Naive B cell (primary cell): Measurements from ENCODE around the gene TFDP1. TPM values are rescaled to one million over a fixed set of nuclear protein-coding genes. Genes with fewer than 3 reads are reported as not detected.
"Not testable (repeated sequence)": the region's sequence is repeated elsewhere in the genome, so short reads cannot be mapped to it uniquely, and the experiment has no call there.

ENCODE experiments used
- ATAC-seq, 2 donors: fragments of 150-1000 bp; cut with Tn5 transposase; 2 replicates each; pipeline ENCODE4 v1.10.0; 2021; ENCODE audit warnings: low read depth in 2 of 2, mild to moderate bottlenecking in 2 of 2, moderate library complexity in 2 of 2
- DNase-seq: peaks from one replicate; pipeline ENCODE4 v3.0.0; 2022
- H3K27ac Mint-ChIP-seq, 6 donors: one replicate each; pipeline ENCODE4 v1.8.0; 2020 to 2022; ENCODE audit warnings: mild to moderate bottlenecking in 6 of 6, mixed read lengths in 6 of 6, moderate library complexity in 5 of 6, inconsistent platforms in 2 of 6
- H3K27me3 Mint-ChIP-seq, 3 donors: one replicate each; pipeline ENCODE4 v1.8.0; 2021 to 2022; ENCODE audit warnings: mixed read lengths in 3 of 3, mild to moderate bottlenecking in 1 of 3
- H3K36me3 Mint-ChIP-seq, 2 donors: one replicate each; pipeline ENCODE4 v1.8.0; 2020 to 2022; ENCODE audit warnings: mixed read lengths in 2 of 2, inconsistent platforms in 1 of 2, mild to moderate bottlenecking in 1 of 2
- H3K4me1 Mint-ChIP-seq, 3 donors: one replicate each; pipeline ENCODE4 v1.8.0; 2020 to 2022; ENCODE audit warnings: mixed read lengths in 3 of 3, inconsistent platforms in 1 of 3, mild to moderate bottlenecking in 1 of 3, moderate library complexity in 1 of 3
- H3K4me3 Mint-ChIP-seq, 8 donors: one replicate each; pipeline ENCODE4 v1.8.0; 2020 to 2022; ENCODE audit warnings: mild to moderate bottlenecking in 8 of 8, mixed read lengths in 8 of 8, moderate library complexity in 8 of 8, inconsistent platforms in 2 of 8
- H3K9me3 Mint-ChIP-seq, 7 donors: one replicate each; pipeline ENCODE4 v1.8.0; 2020 to 2022; ENCODE audit warnings: mixed read lengths in 7 of 7, mild to moderate bottlenecking in 5 of 7, inconsistent platforms in 2 of 7, moderate library complexity in 1 of 7
- polyA plus RNA-seq, 6 donors: library from polyadenylated mRNA; unstranded; fragments of 300-500 nt; fragmentation: Illumina TruSeq; gene quantifications; one replicate each; pipeline ENCODE4 v1.2.3, GENCODE V29; 2021; ENCODE audit warnings: low read depth in 6 of 6

Gene TFDP1
- polyA plus RNA-seq, 6 donors from 2014 or later = 25.3 to 70.8 (median 42.4) TPM

DNA sequence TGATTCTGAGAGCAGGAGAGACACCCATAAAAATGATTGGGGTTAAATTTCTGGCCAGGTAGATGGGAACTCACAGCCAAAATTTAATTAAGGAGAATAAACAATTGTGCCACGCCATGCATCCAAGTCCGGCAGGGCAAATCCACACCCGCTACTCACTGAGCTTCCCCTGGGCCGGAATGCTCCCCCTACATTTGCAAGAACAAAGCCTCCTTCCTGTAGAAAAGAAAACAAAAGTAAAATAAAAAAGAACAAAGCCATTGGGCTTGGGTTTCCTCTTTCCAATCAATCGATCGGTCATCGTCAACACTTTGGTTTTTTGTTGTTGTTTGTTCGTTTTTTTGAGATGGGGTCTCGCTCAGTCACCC is 30.2 kb upstream of the TFDP1 start:
- no peaks in the 10 kb centered on the region for H3K9me3 Mint-ChIP-seq
- no peak overlapping the region for H3K27ac Mint-ChIP-seq
- H3K4me3 Mint-ChIP-seq = no peak overlapping the region
- peaks cover 11 to 22% of the 10 kb centered on the region in 2 donors for H3K36me3 Mint-ChIP-seq
- H3K27me3 Mint-ChIP-seq = no peaks in the 10 kb centered on the region
- DNase-seq (no peak), ATAC-seq (no peak)
- H3K4me1 Mint-ChIP-seq = peaks cover 11 to 20% (median 15%) of the 10 kb centered on the region in 3 donors

GRCh38 chr13:113555141-113555540 is 29.4 kb upstream of the TFDP1 start:
- Mint-ChIP-seq H3K4me3 (no peak overlapping the region), H3K27me3 (no peaks in the 10 kb centered on the region), H3K27ac (no peak overlapping the region), H3K4me1 (peaks cover 11 to 20% (median 15%) of the 10 kb centered on the region in 3 donors), H3K9me3 (no peaks in the 10 kb centered on the region), H3K36me3 (peaks cover 11 to 22% of the 10 kb centered on the region in 2 donors)
- DNase-seq (no peak), ATAC-seq (no peak)

GRCh38 chr13:113557013-113557412 is 27.5 kb upstream of the TFDP1 start:
- no peak for ATAC-seq
- no peak for DNase-seq
- peaks cover 11 to 20% (median 15%) of the 10 kb centered on the region in 3 donors for H3K4me1 Mint-ChIP-seq
- peak overlapping the region in 2 of 8 donors; percentile 30 to 45 for H3K4me3 Mint-ChIP-seq
- no peaks in the 10 kb centered on the region for H3K9me3 Mint-ChIP-seq
- H3K36me3 Mint-ChIP-seq = peaks cover 5 to 11% of the 10 kb centered on the region in 2 donors
- no peaks in the 10 kb centered on the region for H3K27me3 Mint-ChIP-seq
- peak overlapping the region in 2 of 6 donors; percentile 31 to 71 for H3K27ac Mint-ChIP-seq

- H3K4me3 Mint-ChIP-seq = no peak overlapping the region
- ATAC-seq = no peak
- peaks cover 0 to under 1% of the 10 kb centered on the region in 2 donors for H3K36me3 Mint-ChIP-seq
- H3K27me3 Mint-ChIP-seq = peaks cover 0 to 4% (median 0%) of the 10 kb centered on the region in 3 donors
- no peak for DNase-seq
- H3K4me1 Mint-ChIP-seq = peaks cover 12 to 21% (median 17%) of the 10 kb centered on the region in 3 donors
- no peaks in the 10 kb centered on the region for H3K9me3 Mint-ChIP-seq
- peak overlapping the region in 1 of 6 donors; percentile 29 for H3K27ac Mint-ChIP-seq
Observed at GRCh38 chr13:113558461-113558860, 26.1 kb upstream of the TFDP1 start.

GRCh38 chr13:113559061-113559460 is 25.5 kb upstream of the TFDP1 start:
- no peaks in the 10 kb centered on the region for H3K36me3 Mint-ChIP-seq
- peaks cover 12 to 21% (median 17%) of the 10 kb centered on the region in 3 donors for H3K4me1 Mint-ChIP-seq
- ATAC-seq (no peak), DNase-seq (no peak)
- H3K9me3 Mint-ChIP-seq = no peaks in the 10 kb centered on the region
- H3K27me3 Mint-ChIP-seq = peaks cover 0 to 4% (median 3%) of the 10 kb centered on the region in 3 donors
- H3K4me3 Mint-ChIP-seq = peak overlapping the region in 1 of 8 donors; percentile 6
- peak overlapping the region in 2 of 6 donors; percentile 28 to 56 for H3K27ac Mint-ChIP-seq

- Mint-ChIP-seq H3K27ac (no peak overlapping the region), H3K9me3 (no peaks in the 10 kb centered on the region), H3K36me3 (no peaks in the 10 kb centered on the region), H3K4me1 (peaks cover 12 to 21% (median 17%) of the 10 kb centered on the region in 3 donors), H3K27me3 (peaks cover 4 to 13% (median 9%) of the 10 kb centered on the region in 3 donors), H3K4me3 (peak overlapping the region in 1 of 8 donors; percentile 25)
- no peak for DNase-seq
- ATAC-seq = no peak
Observed at GRCh38 chr13:113559901-113560644, 24.5 kb upstream of the TFDP1 start.

DNA sequence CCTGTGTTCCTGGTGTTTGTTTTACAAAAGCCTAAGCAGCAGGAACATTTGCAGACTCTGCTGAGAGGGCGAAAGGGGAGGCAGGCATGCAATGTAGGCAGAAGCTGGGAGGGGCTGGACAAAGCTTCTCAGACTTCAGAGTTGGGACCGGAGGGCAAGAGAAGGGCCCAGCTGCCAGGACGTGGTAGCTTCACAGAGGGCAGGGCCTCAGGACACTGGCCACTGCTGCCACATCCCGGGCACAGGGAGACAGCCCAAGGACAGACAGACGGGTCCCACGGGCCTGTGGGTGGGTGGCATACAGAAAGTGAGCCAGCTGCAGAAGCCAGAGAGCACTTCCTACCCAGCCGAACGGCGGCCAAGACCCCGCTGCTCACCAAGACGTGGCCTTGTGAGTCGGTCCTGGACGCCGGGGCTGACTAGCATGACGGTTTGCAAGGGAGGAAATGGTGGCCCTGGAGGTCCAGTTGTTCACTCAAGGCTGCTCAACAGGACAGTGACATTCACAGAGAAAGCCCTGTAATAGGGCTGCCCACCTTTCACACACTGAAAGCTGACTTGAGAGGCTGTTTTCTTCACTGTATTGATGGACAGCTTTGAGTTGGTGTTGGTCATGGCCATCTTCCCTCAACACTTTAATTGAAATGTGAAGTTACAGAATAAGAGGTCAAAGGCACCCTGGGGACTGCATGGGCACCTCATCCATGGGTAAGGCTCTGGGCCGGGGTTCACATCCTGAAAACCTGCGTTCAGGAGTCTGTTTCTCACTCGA is 23.7 kb upstream of the TFDP1 start:
- Mint-ChIP-seq H3K27me3 (peaks cover 4 to 20% (median 16%) of the 10 kb centered on the region in 3 donors), H3K4me3 (no peak overlapping the region), H3K27ac (no peak overlapping the region), H3K36me3 (no peaks in the 10 kb centered on the region), H3K9me3 (no peaks in the 10 kb centered on the region), H3K4me1 (peaks cover 12 to 21% (median 17%) of the 10 kb centered on the region in 3 donors)
- no peak for ATAC-seq
- DNase-seq = no peak

DNA sequence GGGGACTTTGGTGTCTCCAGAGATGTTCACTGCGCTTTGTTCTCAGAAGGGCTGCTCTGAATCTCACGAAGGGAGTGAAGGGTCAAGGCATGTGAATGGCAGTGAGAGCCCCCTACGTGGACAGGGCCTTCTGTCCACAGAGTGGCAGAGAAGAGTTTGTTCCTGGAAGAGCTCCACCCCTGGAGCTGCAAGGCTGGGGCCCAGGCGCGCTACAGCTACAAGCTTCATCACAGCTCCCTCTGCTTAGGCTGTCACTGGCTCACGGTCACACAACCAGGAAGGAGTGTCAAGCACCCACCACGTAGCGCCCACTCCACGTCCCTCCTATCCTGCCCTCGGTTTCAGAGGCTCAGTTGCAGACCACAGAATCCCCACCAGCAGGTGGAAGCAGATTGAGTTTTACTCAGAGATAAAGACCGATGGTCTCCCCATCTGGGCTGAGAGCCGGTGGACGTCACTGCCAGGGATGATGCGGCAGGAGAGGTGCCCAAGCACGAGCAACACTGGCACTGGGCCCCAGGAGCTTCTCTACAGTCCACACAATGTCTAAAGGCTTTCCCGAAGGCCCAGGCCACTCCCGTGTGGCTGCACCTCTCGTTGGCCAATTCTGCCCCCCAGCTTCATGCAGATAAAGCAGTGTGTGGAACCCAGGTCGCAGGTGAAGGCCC is 23.0 kb upstream of the TFDP1 start:
- ATAC-seq = no peak
- H3K27ac Mint-ChIP-seq = no peak overlapping the region

DNA sequence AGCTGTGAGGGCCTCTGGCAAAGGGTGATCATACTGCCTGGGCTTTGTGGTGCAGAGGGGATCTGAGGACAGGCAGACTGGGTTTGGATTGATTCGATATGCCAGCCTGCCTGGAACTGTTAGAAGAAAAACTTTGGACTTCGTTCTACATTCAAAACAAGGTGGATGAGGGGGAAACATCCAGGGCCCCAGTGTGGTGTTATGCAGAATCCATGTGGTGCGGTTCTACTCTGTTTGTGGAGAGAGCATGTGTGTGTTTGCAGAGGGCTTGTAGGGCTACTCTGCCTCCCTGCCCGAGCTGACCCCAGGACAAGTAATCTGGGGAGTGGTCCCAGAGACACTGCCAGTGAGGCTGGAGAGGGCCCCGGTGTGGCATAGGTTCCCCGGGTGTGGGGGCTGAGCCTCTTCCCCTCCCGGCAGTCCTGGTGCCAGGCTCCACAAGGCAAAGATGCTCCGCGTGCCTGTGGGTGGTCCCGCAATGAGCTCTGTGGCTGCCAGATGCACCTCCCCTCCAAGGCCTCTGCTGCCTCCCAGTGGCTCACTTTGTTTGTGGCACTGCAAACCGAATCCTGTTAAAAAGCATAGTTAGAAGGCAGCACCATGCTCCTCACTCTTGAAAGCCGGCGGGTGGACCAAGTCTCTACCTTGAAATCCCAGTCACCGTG is 22.3 kb upstream of the TFDP1 start:
- peaks cover 4 to 34% (median 30%) of the 10 kb centered on the region in 3 donors for H3K27me3 Mint-ChIP-seq
- DNase-seq = peak; percentile 14
- peaks cover 8 to 15% (median 12%) of the 10 kb centered on the region in 3 donors for H3K4me1 Mint-ChIP-seq
- H3K36me3 Mint-ChIP-seq = no peaks in the 10 kb centered on the region
- no peaks in the 10 kb centered on the region for H3K9me3 Mint-ChIP-seq
- H3K27ac Mint-ChIP-seq = peak overlapping the region in 1 of 6 donors; percentile 76
- H3K4me3 Mint-ChIP-seq = no peak overlapping the region
- ATAC-seq = peak; percentile 34 to 47

More for the DNA sequence above, 23.0 kb upstream of the TFDP1 start:
- no peak for DNase-seq
- no peaks in the 10 kb centered on the region for H3K36me3 Mint-ChIP-seq
- H3K4me1 Mint-ChIP-seq = peaks cover 12 to 19% (median 17%) of the 10 kb centered on the region in 3 donors
- H3K4me3 Mint-ChIP-seq = no peak overlapping the region
- no peaks in the 10 kb centered on the region for H3K9me3 Mint-ChIP-seq
- H3K27me3 Mint-ChIP-seq = peaks cover 4 to 27% (median 23%) of the 10 kb centered on the region in 3 donors

DNA sequence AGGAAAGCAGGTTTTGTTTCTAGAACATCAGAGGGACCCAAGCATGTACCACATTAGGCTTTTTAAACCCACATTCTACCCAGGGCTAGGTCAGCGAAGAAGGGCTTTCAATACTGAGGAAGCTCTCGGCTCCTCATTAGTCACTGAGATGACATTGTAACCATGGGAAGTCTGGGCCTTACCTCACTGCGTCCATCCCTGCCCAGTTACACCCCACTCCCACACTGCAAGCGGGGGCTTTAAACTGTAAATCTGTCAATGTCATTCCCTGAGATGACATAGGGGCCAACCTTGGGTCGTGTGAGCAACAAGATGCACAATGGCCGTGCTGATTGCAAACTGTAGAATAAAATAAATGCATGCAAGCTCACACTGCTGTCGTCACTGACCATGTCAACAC is 21.7 kb upstream of the TFDP1 start:
- Mint-ChIP-seq H3K27ac (peak overlapping the region in 1 of 6 donors; percentile 76), H3K4me1 (peaks cover 4 to 9% (median 8%) of the 10 kb centered on the region in 3 donors), H3K36me3 (no peaks in the 10 kb centered on the region), H3K27me3 (peaks cover 4 to 36% (median 30%) of the 10 kb centered on the region in 3 donors), H3K4me3 (no peak overlapping the region), H3K9me3 (no peaks in the 10 kb centered on the region)
- DNase-seq (no peak), ATAC-seq (no peak)

- H3K27me3 Mint-ChIP-seq = peaks cover 4 to 43% (median 31%) of the 10 kb centered on the region in 3 donors
- H3K4me3 Mint-ChIP-seq, H3K27ac Mint-ChIP-seq, H3K9me3 Mint-ChIP-seq, ATAC-seq, DNase-seq, H3K36me3 Mint-ChIP-seq, H3K4me1 Mint-ChIP-seq: not testable (repeated sequence)
Observed at GRCh38 chr13:113563511-113563910, 21.0 kb upstream of the TFDP1 start.

DNA sequence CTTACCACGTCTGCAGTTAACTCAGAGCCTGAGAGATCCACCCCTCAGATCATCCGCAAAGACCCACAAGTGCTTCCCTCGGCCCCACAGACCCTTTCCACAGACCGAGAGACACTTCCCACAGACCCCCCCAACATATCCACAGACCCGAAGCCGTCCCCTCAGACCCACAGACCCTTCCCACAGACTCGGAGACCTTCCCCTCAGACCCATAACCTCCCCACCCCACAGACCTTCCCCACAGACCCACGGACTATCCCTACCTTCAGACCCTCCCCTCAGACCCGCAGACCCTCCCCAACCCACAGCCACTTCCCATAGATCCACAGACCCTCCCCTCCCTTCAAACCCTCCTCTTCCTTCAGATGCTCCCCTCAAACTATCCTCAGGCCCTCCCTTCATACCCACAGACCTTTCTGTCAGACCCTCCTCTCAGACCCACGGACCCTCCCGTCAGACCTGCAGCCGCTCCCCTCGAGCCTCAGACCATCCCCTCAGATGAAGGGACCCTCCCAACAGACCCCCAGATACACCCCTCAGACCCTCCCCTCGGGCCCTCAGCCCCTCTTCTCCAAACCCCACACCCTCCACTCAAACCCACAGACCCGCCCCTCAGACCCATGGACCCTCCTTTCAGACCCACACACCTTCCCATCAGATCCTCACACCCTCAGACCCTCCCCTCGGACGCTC is 20.1 kb upstream of the TFDP1 start:
- H3K4me3 Mint-ChIP-seq = no peak overlapping the region
- no peak for ATAC-seq
- no peaks in the 10 kb centered on the region for H3K9me3 Mint-ChIP-seq
- H3K27me3 Mint-ChIP-seq = peaks cover 10 to 50% (median 39%) of the 10 kb centered on the region in 3 donors
- peak overlapping the region in 1 of 6 donors; percentile 19 for H3K27ac Mint-ChIP-seq
- no peak for DNase-seq
- peaks cover 0 to 6% (median 3%) of the 10 kb centered on the region in 3 donors for H3K4me1 Mint-ChIP-seq
- no peaks in the 10 kb centered on the region for H3K36me3 Mint-ChIP-seq
